ENCODE data around the gene UROD.

The UROD gene

GRCh38 chr1:45009296-45009865 lies 2.7 kb upstream of the UROD start:
- no peak for DNase-seq

DNA sequence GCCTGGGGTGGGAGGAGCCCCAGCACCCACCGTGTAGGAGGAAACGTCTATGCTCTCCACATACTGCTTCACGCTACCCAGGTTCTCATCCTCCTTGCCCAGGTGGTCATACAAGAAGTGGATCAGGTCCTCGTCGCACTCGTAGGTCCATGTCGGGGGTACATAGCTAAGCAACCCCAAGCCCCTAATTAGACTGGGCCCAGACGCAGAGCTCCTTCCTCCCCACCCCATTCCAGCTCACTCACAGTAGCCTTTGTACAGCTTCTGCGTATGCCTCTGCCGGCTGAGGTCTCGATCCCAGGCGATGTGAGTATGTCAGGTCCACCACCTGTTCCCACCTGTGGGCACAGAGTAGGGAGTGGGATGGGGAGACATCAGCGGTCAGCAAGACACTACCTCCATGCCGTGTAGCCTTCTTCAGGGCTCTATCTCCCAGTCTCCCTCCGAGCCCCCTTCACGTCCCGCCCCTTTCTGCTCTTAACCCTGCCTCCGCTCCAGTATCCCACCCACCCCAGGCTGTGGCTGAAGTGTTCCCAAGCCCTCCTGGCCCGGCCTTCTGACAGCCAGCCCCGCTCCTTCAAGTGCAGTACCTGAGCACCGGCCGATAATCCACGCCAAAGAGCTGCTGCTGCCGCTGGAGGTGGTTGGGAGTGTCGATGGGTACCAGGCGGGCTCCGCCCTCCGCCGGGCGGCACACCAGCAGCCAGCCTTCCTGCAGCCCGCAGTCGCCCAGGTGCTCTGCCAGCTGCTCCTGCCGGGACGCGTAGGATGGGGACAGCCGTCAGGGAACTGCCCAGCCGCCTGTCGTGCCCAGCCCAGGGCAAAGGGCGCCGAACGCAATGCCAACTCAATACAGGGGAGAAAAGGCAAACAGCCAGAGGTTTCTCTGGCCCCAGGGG lies 1.8 kb upstream of the UROD start:
- no peak for DNase-seq

DNA sequence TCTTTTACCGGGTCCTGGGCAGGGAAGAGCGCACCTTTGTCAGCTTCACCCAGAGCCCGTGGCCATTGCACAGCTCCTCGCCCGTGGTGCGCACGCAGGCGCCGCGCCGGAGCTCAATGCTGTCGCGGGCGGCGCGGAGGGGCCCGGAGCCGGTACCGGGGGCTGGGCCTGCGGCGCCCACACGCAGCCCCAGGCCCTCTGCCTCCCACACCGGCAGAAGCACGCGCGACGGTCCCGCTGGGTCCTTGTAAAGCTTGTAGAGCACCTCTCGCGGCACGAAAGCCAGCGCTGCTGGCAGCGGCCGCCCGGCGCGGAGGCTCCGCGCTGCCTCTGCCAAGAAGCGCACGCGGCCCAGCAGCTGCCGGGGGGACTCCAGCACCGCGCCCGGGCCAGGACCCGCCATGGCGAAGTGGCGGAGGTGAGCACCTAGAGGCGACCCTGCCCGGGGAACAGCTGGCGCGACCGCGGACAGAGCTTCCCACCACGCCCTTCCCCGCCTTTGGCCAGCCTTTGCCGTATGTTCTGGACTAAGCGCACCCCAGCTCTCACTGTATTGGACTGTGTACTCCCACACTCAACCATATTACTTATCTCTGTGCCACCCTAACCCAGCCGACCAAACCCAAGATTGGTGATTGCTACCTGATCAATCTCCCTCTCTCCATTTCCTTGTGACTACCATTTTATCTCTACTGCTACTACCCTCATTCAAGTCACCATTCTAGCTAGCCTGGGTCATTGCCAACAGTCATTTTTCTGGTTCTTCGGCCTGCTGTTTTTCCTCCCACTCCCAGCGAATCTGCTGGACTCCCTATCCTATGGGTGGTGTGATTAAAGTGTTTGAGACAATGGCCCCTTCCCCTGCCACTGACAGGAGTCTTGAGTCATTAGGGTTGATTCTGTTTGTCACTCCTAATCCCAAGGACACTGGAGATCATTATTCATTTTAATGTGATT lies 921 bp upstream of the UROD start, which contains the start of gene HECTD3:
HECTD3 (minus strand) TSS at position 470 of the 957 bp plus-strand sequence; CDS start at position 403, 67 bp downstream.
- DNase-seq = peak; percentile 81

DNA sequence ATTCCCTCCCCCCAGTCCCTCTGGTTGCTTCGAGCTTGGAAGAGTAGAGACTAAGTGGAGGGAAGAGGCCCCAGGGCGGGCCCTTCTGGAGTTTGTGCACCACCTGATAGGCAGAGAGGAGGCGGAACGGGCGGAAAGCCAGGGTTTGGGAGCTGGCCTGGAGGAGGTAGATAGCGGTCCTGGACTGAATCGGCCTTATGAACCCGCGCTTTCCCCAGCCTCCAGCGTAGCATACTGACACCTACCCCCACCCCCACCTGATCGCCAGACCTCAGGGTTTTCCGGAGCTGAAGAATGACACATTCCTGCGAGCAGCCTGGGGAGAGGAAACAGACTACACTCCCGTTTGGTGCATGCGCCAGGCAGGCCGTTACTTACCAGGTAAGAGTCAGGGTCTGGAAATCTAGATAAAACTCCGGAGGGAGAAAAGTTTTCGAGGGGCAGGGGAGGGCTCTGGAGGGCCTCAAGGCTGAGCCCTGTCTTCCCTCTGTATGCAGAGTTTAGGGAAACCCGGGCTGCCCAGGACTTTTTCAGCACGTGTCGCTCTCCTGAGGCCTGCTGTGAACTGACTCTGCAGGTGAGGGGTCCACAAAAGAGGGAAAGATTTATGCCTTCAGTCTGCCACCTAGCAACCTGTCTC lies 705 bp downstream of the UROD start:
- DNase-seq = peak; percentile 60

- no peak for DNase-seq
Measured at GRCh38 chr1:45013551-45014209, 1.6 kb downstream of the UROD start.

DNA sequence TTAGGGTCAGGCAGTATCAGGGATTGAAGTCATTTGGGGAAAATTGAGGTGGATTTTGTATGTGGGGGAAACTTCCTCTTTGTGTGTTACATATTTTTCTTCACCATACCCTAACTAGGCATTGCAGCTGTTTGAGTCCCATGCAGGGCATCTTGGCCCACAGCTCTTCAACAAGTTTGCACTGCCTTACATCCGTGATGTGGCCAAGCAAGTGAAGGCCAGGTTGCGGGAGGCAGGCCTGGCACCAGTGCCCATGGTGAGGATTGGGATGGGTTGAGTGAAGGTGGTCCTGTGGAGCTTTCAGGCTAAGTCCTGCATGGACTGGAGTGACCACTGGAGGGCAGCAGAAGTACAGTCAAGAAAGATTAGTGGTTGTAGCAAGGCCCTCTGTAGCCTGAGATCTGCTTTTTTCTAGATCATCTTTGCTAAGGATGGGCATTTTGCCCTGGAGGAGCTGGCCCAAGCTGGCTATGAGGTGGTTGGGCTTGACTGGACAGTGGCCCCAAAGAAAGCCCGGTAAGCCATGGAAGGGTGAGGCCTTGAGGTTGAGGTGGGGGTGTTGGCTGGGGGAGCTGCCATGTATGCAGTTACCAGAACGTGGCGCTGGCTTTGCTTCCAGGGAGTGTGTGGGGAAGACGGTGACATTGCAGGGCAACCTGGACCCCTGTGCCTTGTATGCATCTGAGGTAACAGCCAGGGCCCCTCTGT lies 2.4 kb downstream of the UROD start:
- DNase-seq = peak; percentile 67

DNA sequence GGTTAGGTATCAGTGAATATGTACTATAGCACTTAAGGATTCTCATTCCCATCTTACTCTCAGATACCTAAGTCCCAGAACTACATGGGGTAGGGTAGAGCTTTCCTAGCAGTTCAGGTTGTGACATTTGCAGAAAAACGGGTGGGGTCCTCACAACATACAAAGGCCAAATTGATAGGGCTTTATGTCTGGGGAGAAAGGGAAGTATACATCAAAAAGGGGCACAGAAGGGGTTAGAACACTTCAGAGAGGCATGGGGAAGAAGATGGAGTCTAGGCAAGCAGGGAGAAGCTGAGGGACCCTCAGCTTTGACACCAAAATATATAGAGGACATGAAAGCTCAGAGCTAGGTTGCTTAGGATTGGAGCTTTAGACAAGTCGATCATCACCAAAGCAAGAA lies 3.6 kb downstream of the UROD start:
- DNase-seq = no peak

DNA sequence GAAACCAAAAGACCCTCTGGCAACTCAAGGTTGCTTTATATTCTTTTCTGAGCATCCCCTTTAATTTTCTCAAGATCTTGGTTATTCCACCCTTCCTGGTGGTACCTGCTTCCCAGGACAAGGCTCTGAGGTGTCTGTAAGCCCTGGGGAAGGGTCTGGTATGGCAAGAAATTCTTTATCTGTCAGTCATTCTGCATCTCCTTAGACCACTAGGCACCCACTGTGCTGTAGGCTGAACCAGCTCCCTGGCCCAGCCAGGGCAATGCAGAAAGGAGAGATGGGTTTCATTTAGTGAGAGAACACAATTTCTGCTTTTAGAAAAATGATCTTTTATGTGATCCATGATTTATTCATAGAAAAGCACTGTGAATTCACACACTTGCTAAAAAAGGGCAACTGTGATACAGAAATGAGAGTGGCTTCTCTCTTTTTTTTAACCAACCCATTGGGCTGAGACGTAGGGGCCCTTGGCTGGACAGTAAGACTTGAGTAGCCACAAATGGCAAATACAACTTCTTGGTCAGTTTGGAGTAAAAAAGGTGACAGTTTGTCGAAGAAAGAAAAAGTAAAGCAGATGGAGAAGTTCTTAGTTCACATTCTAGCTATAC lies 4.1 kb downstream of the UROD start:
- no peak for DNase-seq

- DNase-seq = no peak
Measured at GRCh38 chr1:45016767-45017166, 4.7 kb downstream of the UROD start.

- DNase-seq = peak; percentile 42
Measured at GRCh38 chr1:45018599-45019230, 6.7 kb downstream of the UROD start.

GRCh38 chr1:45023663-45024062 lies 11.6 kb downstream of the UROD start:
- no peak for DNase-seq

DNA sequence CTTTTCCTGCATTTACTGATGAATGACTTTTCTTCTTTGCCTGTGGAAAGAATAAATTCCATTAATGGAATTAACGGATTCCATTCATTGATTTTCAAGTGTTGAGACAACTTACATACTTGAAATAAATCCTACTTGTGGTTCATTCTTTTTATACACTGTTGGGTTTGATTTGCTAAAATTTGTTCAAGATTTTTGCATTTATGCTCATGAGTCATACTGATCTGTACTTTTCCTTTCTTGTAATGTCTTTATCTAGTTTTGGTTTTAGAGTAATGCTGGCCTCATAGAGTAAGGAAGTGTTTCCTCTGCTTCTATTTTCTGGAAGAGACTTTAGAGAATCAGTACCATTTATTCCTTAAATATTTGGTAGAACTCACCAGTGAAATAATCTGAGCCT lies 14.4 kb downstream of the UROD start:
- no peak for DNase-seq

DNA sequence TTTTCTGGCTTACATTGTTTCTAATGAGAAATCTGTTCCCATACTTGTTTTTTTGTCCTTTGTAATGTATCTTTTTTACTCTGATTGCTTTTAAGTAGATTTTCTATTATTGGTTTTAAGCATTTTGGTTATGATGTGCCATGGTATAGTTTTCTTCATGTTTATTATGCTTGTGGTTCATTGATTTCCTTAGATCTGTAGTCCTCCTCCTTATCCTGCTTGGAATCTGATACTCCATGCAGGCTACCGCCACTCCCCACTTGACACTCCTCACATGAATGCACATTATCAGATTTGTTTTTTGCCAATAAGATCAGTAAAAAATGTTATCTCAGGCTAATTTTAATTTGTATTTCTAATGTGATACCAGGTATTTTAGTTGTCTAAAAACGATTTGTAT lies 20.8 kb downstream of the UROD start:
- DNase-seq = no peak

GRCh38 chr1:45033356-45033755 lies 21.3 kb downstream of the UROD start:
- no peak for DNase-seq

DNA sequence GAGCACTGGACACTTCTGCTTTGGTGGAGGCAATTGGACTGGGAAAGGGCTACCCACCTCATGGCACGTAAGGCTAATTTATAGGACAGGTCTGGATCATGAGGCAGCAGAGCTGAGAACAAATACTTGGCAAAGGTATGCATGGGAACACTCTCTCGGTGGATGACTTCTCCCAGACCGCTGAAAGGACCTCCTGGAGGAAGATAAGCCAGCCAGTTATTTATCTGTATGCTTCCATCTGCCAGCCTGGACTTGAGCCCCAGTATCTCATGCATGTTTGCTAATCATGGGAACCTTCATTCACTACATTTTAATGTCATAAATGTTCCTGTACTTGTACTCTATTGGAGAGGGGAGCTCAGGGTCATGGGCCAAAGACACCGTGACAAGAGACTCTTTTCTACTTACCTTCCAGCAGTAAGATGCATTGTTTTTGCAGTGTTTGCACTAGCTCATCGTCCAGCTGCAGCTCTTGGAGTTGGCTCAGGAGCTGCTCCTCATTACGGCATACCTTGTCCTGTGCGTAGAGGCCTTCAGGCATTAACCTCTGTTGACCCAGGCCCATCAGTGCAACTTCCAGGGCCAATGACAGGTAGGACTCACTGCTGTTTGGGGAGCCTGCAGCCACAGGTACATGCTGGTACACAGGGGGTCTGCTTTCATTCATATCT lies 23.7 kb downstream of the UROD start:
- DNase-seq = no peak

DNA sequence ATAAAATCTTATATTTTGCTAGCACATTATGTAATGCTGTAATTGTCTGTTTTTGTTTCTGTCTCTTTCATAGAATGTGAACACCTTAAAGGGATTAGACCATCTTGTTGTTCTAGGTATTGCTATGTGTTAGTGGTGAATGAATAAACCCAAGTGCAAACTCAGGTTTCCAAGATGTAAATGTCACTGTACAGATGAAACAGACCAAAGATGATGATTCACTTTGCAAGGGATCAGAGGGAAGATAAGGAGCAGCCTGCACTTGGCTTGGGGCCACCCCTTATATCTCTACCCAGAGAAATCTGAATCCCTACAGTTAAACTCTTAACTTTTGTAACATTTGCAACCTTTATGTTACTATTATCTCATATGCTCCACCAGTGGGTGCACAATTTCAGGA lies 25.4 kb downstream of the UROD start:
- no peak for DNase-seq

DNA sequence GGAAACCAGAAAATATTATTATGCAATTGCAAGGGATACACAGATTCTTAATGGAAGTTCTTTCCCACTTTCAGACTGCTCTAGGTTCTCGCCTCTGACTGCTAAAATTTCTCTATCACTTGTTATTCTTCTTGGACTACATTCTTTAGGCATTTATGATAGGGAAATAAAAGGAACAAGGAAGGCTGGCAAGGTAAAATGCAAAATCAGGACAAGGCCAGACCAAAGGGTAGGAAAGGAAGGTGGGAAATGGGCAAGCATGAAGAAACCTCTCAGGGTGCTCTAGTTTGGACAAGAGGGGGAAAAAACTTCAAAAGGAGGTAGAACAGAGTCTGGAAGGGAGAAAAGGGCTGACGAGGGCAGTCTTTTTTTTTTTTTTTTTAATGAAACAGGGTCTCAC lies 26.2 kb downstream of the UROD start:
- no peak for DNase-seq

DNA sequence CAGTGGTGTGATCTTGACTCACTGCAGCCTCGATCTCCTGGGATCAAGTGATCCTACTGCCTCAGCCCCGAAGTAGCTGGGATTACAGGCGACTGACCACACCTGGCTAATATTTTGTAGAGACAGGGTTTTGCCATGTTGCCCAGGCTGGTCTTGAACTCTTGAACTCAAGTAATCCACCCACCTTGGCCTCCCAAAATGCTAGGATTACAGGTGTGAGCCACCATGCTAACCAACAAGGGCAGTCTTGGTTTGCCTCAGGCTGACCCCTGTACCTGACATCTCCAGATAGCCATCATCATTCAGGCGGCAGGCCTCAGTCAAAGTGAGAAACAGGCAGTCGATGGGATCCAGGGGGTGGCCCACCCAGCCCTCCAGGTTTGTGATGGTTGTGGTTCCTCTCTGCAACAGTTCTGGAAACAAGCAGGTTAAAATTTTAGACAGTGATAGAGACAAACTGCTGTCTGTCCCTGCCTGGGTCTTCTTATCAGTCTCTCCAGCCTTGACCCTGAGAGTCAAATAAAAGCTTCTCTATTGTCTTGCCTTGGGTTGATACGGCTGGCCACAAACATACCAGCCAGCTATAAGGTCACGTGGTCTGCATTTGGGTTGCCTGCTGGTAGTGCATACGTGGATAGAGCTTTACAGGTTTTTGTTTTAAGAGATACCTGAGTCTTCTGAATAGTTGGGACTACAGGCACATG lies 26.8 kb downstream of the UROD start:
- no peak for DNase-seq

DNA sequence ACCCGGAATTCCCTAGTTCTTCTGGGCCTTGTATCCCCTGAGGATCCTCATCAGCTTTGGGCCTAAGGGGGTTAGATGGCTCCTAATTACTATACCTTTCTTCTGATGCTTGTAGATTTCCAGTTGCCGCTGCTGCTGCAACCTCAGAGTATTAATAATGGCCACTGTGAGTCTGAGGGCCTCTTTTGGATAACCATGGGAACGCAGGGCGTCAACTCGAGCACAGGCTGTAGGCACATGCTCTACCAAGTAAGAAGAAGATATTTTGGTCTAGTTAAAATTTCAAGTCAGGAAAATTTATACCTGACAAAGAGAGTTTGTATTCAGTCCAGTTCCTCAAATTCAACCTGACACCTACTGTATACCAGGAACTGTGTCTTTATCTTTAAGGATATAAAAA lies 28.2 kb downstream of the UROD start:
- no peak for DNase-seq

All from HCEC 1CT (cell line).